Measurements from ENCODE around the gene PRKCH. TPM values are rescaled to one million over a fixed set of nuclear protein-coding genes. Genes with fewer than 3 reads are reported as not detected.

The PRKCH gene
- total RNA-seq, 1 donor from 2014 or later, result 19.1 TPM

DNA sequence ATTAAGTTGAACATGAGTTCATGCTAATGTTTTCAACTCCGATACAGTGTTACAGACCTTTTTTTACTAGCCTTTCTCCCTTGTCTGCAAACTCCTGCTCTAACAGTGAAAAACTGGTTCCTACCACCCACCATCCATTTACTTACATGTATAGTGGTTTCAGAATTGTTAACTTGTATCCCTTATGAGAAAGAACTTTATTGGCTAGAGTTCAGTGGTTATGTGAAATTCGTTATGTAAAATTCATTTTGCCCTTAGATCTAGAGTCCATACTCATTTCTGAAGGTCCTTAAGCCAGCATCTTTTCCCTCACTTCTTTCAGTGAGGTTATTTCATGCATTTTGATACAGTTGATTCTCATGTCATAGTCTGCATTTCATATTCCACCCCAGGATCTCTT, 51.0 kb downstream of the PRKCH start:
- H3K4me3 Mint-ChIP-seq, result no peak overlapping the region
- peaks cover 13% of the 10 kb centered on the region for H3K36me3 Mint-ChIP-seq
- no peak overlapping the region for H3K27ac Mint-ChIP-seq
- DNase-seq (ENCODE audit: extremely low spot score, unreplicated experiment), result no peak
- H3K9me3 Mint-ChIP-seq, result peaks cover 17% of the 10 kb centered on the region
- TF ChIP-seq, protein P1, sequence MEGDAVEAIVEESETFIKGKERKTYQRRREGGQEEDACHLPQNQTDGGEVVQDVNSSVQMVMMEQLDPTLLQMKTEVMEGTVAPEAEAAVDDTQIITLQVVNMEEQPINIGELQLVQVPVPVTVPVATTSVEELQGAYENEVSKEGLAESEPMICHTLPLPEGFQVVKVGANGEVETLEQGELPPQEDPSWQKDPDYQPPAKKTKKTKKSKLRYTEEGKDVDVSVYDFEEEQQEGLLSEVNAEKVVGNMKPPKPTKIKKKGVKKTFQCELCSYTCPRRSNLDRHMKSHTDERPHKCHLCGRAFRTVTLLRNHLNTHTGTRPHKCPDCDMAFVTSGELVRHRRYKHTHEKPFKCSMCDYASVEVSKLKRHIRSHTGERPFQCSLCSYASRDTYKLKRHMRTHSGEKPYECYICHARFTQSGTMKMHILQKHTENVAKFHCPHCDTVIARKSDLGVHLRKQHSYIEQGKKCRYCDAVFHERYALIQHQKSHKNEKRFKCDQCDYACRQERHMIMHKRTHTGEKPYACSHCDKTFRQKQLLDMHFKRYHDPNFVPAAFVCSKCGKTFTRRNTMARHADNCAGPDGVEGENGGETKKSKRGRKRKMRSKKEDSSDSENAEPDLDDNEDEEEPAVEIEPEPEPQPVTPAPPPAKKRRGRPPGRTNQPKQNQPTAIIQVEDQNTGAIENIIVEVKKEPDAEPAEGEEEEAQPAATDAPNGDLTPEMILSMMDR (conservative IDR thresholded peaks at IDR 0.05), result no peak
- H3K27me3 Mint-ChIP-seq, result no peaks in the 10 kb centered on the region
- H3K4me1 Mint-ChIP-seq (ENCODE audit: unreplicated experiment), result peaks cover 20% of the 10 kb centered on the region

DNA sequence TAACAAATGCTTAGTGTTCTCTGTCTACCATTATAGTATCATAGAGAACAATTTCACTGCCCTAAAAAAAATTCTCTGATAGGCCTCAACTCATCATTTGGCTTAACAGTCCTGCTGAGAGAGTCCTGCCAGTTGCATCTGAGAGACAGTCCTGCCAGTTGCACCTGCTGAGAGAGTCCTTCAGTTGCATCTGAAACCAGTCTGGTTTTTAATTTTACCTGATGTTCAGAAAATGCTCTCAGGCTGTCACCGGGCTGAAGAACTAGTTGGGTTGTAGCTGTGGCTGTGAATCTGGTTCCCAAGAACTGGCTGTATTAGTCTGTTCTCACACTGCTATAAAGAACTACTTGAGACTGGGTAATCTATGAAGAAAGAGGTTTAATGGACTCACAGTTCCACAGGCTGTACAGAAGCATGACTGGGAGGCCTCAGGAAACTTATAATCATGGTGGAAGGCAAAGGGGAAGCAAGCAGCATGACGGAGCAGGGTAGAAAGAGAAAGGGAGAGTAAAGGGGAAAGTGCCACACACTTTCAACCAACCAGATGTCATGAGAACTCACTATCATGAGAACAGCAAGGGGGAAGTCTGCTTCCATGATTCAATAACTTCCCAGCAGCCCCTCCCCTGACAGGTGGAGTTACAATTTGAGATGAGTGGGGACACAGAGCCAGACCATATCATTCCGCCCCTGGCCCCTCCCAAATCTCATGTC, 51.6 kb downstream of the PRKCH start:
- Mint-ChIP-seq H3K27ac (peak overlapping the region; percentile 4), H3K4me1 (ENCODE audit: unreplicated experiment) (peaks cover 16% of the 10 kb centered on the region), H3K9me3 (peaks cover 17% of the 10 kb centered on the region), H3K36me3 (peaks cover 13% of the 10 kb centered on the region), H3K4me3 (no peak overlapping the region), H3K27me3 (no peaks in the 10 kb centered on the region)
- TF ChIP-seq, protein P1 (conservative IDR thresholded peaks at IDR 0.05), result no peak
- no peak for DNase-seq (ENCODE audit: extremely low spot score, unreplicated experiment)

- TF ChIP-seq, protein P1 (conservative IDR thresholded peaks at IDR 0.05), result no peak
- H3K9me3 Mint-ChIP-seq, result peaks cover 17% of the 10 kb centered on the region
- H3K36me3 Mint-ChIP-seq, result peaks cover 13% of the 10 kb centered on the region
- peaks cover 3% of the 10 kb centered on the region for H3K4me1 Mint-ChIP-seq (ENCODE audit: unreplicated experiment)
- H3K4me3 Mint-ChIP-seq, result no peak overlapping the region
- no peak overlapping the region for H3K27ac Mint-ChIP-seq
- H3K27me3 Mint-ChIP-seq, result no peaks in the 10 kb centered on the region
- DNase-seq (ENCODE audit: extremely low spot score, unreplicated experiment), result no peak
Observed at GRCh38 chr14:61374284-61374683, 52.9 kb downstream of the PRKCH start.

DNA sequence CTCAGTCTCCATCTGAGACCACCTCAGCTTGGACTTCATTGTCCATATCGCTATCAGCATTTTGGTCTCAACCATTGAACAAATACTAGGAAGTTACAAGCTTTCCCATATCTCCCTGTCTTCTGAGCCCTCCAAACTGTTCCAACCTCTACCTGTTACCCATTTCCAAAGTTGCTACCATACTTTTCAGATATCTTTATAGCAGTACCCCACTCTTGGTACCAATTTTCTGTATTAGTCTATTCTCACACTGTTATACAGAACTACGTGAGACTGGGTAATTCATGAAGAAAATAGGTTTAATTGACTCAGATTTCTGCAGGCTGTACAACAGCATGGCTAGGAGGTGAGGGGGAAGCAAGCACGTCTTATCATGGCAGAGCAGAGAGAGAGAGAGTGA, 53.8 kb downstream of the PRKCH start:
- no peak for DNase-seq (ENCODE audit: extremely low spot score, unreplicated experiment)
- Mint-ChIP-seq H3K9me3 (peaks cover 17% of the 10 kb centered on the region), H3K4me1 (ENCODE audit: unreplicated experiment) (no peaks in the 10 kb centered on the region), H3K4me3 (no peak overlapping the region), H3K27me3 (no peaks in the 10 kb centered on the region), H3K27ac (no peak overlapping the region), H3K36me3 (peaks cover 13% of the 10 kb centered on the region)
- TF ChIP-seq, protein P1 (conservative IDR thresholded peaks at IDR 0.05), result no peak

DNA sequence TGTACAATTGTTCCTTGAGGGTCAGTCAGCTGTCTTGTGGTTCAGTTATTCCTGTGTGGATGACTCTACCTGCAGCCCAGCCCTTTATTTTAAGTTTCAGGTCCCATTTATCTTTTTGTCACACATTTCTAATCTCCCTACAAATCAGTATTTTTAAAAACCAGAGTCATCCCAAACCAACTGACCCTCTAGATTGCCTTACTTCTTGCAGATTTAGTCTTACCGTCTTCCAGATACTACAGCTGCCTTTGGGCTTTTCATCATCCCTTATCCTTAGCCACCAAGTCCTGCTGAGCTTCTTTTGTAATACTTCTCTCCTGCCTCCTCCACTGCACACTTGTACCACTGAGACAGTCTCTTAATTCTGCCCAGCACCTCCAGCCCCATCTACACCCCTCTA, 54.9 kb downstream of the PRKCH start:
- no peak for DNase-seq (ENCODE audit: extremely low spot score, unreplicated experiment)
- Mint-ChIP-seq H3K4me1 (ENCODE audit: unreplicated experiment) (peaks cover 7% of the 10 kb centered on the region), H3K9me3 (peaks cover 17% of the 10 kb centered on the region), H3K27ac (no peak overlapping the region), H3K27me3 (no peaks in the 10 kb centered on the region), H3K4me3 (peak overlapping the region; percentile 4), H3K36me3 (peaks cover 13% of the 10 kb centered on the region)
- TF ChIP-seq, protein P1 (conservative IDR thresholded peaks at IDR 0.05), result no peak

Measured in type B pancreatic cell (in vitro differentiated cells).